Measurements from ENCODE around the gene IQSEC1.

- TF ChIP-seq EZH2 (IDR thresholded peaks at IDR 0.05; ENCODE audit: insufficient read depth, low read length), result no peak
- TF ChIP-seq, protein P1, sequence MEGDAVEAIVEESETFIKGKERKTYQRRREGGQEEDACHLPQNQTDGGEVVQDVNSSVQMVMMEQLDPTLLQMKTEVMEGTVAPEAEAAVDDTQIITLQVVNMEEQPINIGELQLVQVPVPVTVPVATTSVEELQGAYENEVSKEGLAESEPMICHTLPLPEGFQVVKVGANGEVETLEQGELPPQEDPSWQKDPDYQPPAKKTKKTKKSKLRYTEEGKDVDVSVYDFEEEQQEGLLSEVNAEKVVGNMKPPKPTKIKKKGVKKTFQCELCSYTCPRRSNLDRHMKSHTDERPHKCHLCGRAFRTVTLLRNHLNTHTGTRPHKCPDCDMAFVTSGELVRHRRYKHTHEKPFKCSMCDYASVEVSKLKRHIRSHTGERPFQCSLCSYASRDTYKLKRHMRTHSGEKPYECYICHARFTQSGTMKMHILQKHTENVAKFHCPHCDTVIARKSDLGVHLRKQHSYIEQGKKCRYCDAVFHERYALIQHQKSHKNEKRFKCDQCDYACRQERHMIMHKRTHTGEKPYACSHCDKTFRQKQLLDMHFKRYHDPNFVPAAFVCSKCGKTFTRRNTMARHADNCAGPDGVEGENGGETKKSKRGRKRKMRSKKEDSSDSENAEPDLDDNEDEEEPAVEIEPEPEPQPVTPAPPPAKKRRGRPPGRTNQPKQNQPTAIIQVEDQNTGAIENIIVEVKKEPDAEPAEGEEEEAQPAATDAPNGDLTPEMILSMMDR (IDR thresholded peaks at IDR 0.05; ENCODE audit: insufficient read depth, low read depth, low read length), result no peak
Measured at GRCh38 chr3:13107661-13108060, 34.4 kb upstream of the IQSEC1 start.
